Activated CD4-positive, alpha-beta T cell treated with anti-CD3 and anti-CD28 coated beads for 4 hours (primary cell): ENCODE data around the gene SRCIN1.

Experiments
- DNase-seq, 2 donors: peaks; one replicate each; pipeline ENCODE4 v3.0.0-alpha.2; 2020

Gene SRCIN1

GRCh38 chr17:38578229-38579082 is 27.3 kb downstream of the SRCIN1 start:
- no peak for DNase-seq

DNA sequence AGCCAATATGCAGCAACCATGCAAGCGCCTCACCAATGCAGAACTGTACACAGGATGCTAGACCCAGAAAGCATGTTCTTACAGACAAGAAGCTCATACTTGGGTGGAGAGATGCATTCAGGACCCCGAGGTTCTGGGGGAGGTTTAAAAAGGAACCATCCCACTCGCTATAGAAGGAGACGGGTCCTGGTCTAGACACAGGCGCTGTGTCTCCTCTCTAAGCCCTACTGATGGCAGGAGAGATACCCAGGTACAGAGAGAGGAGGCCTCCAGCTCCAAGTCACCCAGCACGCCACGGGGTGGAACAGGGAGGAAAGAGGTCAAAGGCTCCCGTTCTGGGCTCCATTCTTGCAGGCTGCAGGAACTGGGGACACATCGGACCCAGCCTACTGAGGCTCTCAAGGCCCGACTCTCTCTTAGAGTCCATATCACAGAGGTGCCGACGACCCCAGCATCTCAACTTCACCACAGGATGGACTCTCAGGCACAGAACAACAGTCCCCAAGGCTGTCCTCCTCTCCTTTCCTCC is 28.0 kb downstream of the SRCIN1 start:
- no peak for DNase-seq

DNA sequence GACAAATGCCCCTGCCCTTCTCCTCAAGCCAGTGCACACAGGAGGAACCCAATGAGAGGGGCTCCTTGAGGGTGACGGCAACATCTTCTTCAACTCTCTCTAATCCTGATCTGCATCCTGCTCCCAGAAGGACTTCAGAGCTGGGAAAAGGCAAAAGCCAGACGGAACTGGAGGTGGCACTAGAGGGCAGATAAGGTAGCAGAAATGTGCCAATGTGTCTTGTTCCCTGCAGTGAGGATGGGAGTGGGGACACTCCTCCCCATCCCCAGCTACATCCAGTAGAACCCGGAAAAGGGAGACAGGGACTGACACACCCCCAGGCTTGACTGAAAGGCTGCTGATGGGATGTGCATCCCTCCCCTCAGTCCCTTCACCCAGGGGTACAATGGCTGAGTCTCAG is 28.5 kb downstream of the SRCIN1 start:
- DNase-seq: no peak

- no peak for DNase-seq
These were observed 30.0 kb downstream of the SRCIN1 start for GRCh38 chr17:38575781-38576180.

DNA sequence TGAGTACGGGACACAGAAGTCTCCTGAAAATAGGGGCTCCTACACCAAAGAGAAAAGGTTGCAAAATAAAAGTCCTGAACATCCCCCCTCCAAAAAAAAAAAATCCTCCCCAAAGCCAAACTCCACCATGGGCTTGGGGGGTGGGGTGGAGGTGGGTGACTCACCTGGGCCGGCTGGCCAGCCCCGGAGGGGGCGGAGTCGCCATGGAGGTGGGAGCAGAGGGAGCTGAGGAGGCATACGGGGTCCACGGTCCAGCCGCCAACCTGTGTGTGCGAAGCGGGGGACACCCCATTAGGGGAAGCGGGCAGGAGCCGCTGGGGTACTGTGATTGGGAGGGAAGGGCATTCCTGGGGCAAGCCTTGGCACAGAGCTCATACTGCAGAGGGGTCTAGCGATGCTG is 31.0 kb downstream of the SRCIN1 start:
- DNase-seq: no peak

GRCh38 chr17:38572669-38573365 is 32.9 kb downstream of the SRCIN1 start:
- DNase-seq: no peak

GRCh38 chr17:38571833-38572668 is 33.7 kb downstream of the SRCIN1 start:
- no peak for DNase-seq

DNA sequence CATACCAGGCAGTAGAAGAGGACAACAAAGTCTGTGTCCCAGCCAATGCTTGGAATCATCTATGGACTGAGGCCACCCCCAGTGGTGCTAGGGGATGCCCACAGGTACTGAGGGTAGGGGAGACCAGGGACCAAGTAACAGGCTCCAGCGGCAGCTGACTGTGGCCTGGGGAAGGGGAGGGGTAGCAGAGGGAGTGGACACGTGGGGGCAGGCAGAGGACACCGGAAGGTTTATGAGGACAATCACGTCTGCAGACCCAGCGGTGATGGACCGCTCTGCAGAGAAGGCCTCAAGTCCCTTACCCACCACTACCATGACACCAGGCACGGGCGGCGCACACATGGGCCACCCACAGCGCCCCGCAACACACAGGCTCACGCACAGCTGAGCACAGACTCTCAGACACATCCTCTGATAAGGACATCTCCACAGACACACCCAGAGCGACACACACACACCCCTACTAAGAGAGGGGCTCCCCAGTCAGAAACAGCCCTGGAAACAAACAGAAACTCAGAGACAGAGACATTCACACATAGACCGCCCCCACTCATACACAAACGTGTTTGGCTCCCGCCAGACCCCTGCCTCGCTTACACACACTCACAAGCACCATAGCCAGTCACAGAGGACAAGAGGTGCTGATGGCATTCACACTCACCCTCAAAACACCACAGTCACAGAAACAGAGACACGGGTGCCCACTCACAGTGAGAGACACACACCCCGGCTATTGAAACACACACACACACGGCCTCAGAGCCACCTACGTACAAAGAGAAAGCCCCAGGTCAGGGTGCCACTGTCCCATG is 35.8 kb downstream of the SRCIN1 start:
- DNase-seq: no peak

GRCh38 chr17:38568845-38569510 is 36.8 kb downstream of the SRCIN1 start:
- DNase-seq: no peak

- DNase-seq: no peak
These were observed 37.5 kb downstream of the SRCIN1 start for GRCh38 chr17:38568274-38568673.

GRCh38 chr17:38567350-38567749 is 38.4 kb downstream of the SRCIN1 start:
- DNase-seq: no peak

- DNase-seq: no peak
These were observed 39.1 kb downstream of the SRCIN1 start for GRCh38 chr17:38566666-38567031.

GRCh38 chr17:38565853-38566665 is 39.7 kb downstream of the SRCIN1 start:
- no peak for DNase-seq

GRCh38 chr17:38564869-38565268 is 40.9 kb downstream of the SRCIN1 start:
- DNase-seq: no peak

DNA sequence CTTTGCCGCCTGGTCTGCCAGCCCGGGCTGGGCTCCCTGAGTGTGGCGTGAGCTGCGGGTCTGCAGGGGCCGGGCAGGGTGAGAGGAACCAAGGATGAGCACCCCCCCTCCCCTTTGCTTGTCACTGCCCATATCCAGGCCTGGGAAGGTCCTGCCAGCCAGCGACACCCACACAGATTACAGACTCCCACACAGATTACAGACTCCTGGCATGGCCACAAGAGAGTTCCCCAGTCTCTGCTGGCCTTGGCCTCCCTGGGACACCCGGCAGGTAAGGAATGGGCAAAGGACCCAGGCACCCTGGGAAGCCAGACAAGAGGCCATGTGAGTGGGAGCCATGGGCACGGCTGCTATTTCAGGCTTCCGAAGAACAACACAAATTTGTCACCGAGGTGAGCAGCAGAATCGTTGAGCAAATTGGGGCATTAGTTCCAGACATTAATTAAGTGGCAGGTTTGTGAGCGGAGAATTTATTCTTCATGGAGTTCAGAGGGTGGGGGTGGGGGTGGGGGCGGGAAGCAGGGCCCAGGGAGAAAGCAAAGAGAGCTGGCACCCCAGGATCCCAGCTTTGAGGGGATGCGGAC is 41.4 kb downstream of the SRCIN1 start:
- DNase-seq: no peak

- DNase-seq: no peak
These were observed 42.1 kb downstream of the SRCIN1 start for GRCh38 chr17:38563362-38564253.

DNA sequence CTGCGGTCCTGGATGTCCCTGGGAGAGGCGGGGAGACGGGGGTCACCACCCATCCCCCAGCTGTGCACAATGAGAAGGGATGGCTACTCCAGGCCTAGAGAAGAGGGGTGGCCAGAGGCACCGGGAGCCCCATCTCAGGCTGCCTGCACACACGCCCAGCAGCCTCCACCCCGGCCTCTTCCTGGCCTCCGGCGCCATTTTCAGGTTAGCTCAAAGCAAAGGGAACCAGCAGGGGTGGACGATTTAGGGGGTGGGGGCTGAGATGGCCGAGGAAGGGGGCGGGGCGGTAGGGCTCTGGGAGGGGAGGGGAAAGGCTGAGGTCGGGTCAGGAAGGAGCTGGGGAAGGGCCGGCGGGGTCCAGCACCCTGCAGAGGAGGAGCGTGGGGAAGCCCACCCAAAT is 42.8 kb downstream of the SRCIN1 start:
- no peak for DNase-seq

GRCh38 chr17:38562215-38562569 is 43.6 kb downstream of the SRCIN1 start:
- DNase-seq: peak in 1 of 2 donors; percentile 38

DNA sequence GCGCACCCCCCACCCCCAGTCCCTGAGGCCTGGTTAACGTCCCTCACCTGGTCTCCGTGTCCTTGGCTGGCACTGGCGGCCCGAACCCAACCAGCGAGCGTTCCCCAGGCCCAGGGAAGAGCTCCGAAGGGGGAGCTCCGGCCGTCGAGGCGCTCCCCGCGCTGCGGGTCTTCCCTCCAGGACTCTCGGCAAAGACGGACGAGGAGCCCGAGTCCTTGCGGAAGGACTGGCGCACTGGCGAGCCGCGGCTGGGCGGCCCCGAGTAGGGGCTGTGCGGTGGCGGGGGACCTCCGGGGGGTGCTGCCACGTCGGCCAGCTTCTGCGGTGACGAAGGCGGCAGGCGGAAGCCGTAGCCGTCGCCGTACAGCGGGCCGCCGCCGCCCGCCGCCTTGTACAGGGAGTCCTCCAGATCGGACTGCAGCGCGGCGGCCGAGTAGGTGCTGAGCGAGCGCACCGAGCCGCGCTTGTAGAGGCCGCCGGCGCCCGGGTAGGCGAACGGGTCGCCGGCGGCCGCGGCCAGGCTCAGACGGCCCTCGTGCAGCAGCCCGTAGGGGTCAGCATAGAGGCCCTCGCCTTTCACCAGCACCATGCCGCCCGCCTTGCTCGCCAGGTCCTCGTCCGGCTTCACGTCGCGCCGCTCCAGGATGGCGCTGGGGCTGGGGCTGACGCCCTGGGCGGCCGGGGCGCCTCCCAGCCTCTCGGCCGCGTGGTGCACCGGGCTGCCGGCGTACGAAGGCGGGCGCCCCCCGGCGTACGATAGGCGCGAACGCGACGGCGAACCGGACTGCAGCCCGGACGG is 44.1 kb downstream of the SRCIN1 start:
- DNase-seq: no peak
